Loucy (cell line): Measurements from ENCODE around the gene SLC2A11.
"Not testable (repeated sequence)": the region's sequence is repeated elsewhere in the genome, so short reads cannot be mapped to it uniquely, and the experiment has no call there.

ENCODE experiments used
- CTCF ChIP-seq: fragments of 200-600 bp; sonication (generic); conservative IDR thresholded peaks from 2 replicates; pipeline ENCODE4 v1.5.1; 2014; ENCODE audit warnings: mild to moderate bottlenecking, antibody characterized with exemption, low read length
- EZH2phosphoT487 ChIP-seq: fragments of 200-600 bp; IDR thresholded peaks from 2 replicates; pipeline ENCODE4 v1.6.1; 2018; ENCODE audit warnings: antibody characterized with exemption, mild to moderate bottlenecking, moderate library complexity, borderline replicate concordance

- TF ChIP-seq EZH2phosphoT487, CTCF: not testable (repeated sequence)
Measured at GRCh38 chr22:23920267-23920611, 62.6 kb downstream of the SLC2A11 start.
